ENCODE results near the gene PMM2. TPM values are rescaled to one million over a fixed set of nuclear protein-coding genes. Genes with fewer than 3 reads are reported as not detected.
A peak's percentile ranks its signal among the peaks of the same experiment; 100 is the strongest.

The PMM2 gene
- total RNA-seq, 1 experiment from 2014 or later: 36.5 TPM

- Histone ChIP-seq H3K36me3 (replicated peaks; ENCODE audit: control insufficient read depth, insufficient read depth, low read length) (peaks cover 20% of the 10 kb centered on the region), H3K4me3 (ENCODE audit: insufficient read depth, low read depth, low read length) (no peak overlapping the region), H3K27me3 (ENCODE audit: control insufficient read depth, insufficient read depth, low read length) (no peaks in the 10 kb centered on the region)
- DNase-seq: peak; percentile 26
Measured at GRCh38 chr16:8847623-8848022, 50.0 kb downstream of the PMM2 start.

GRCh38 chr16:8848231-8848938, 50.7 kb downstream of the PMM2 start:
- Histone ChIP-seq H3K4me3 (ENCODE audit: insufficient read depth, low read depth, low read length) (no peak overlapping the region), H3K27me3 (ENCODE audit: control insufficient read depth, insufficient read depth, low read length) (no peaks in the 10 kb centered on the region), H3K36me3 (replicated peaks; ENCODE audit: control insufficient read depth, insufficient read depth, low read length) (peaks cover 22% of the 10 kb centered on the region)
- DNase-seq: peak; percentile 43

- H3K36me3 ChIP-seq (replicated peaks; ENCODE audit: control insufficient read depth, insufficient read depth, low read length): peaks cover 24% of the 10 kb centered on the region
- peak; percentile 49 for DNase-seq
Measured at GRCh38 chr16:8848939-8849391, 51.3 kb downstream of the PMM2 start.

GRCh38 chr16:8849411-8850011, 51.9 kb downstream of the PMM2 start:
- Histone ChIP-seq H3K27me3 (ENCODE audit: control insufficient read depth, insufficient read depth, low read length) (no peaks in the 10 kb centered on the region), H3K36me3 (replicated peaks; ENCODE audit: control insufficient read depth, insufficient read depth, low read length) (peaks cover 24% of the 10 kb centered on the region), H3K4me3 (ENCODE audit: insufficient read depth, low read depth, low read length) (no peak overlapping the region)
- peak; percentile 64 for DNase-seq

More at GRCh38 chr16:8848939-8849391, 51.3 kb downstream of the PMM2 start:
- Histone ChIP-seq H3K27me3 (ENCODE audit: control insufficient read depth, insufficient read depth, low read length) (no peaks in the 10 kb centered on the region), H3K4me3 (ENCODE audit: insufficient read depth, low read depth, low read length) (no peak overlapping the region)

GRCh38 chr16:8850279-8850885, 52.7 kb downstream of the PMM2 start:
- peak; percentile 41 for DNase-seq
- H3K4me3 ChIP-seq (ENCODE audit: insufficient read depth, low read depth, low read length): no peak overlapping the region
- peaks cover 29% of the 10 kb centered on the region for H3K36me3 ChIP-seq (replicated peaks; ENCODE audit: control insufficient read depth, insufficient read depth, low read length)
- H3K27me3 ChIP-seq (ENCODE audit: control insufficient read depth, insufficient read depth, low read length): no peaks in the 10 kb centered on the region

- Histone ChIP-seq H3K36me3 (replicated peaks; ENCODE audit: control insufficient read depth, insufficient read depth, low read length) (peaks cover 37% of the 10 kb centered on the region), H3K27me3 (ENCODE audit: control insufficient read depth, insufficient read depth, low read length) (no peaks in the 10 kb centered on the region), H3K4me3 (ENCODE audit: insufficient read depth, low read depth, low read length) (no peak overlapping the region)
- DNase-seq: no peak
Measured at GRCh38 chr16:8851761-8852403, 54.2 kb downstream of the PMM2 start.

GRCh38 chr16:8852534-8852933, 54.9 kb downstream of the PMM2 start:
- Histone ChIP-seq H3K36me3 (replicated peaks; ENCODE audit: control insufficient read depth, insufficient read depth, low read length) (peaks cover 37% of the 10 kb centered on the region), H3K4me3 (ENCODE audit: insufficient read depth, low read depth, low read length) (no peak overlapping the region), H3K27me3 (ENCODE audit: control insufficient read depth, insufficient read depth, low read length) (no peaks in the 10 kb centered on the region)
- DNase-seq: no peak

- Histone ChIP-seq H3K27me3 (ENCODE audit: control insufficient read depth, insufficient read depth, low read length) (no peaks in the 10 kb centered on the region), H3K4me3 (ENCODE audit: insufficient read depth, low read depth, low read length) (no peak overlapping the region), H3K36me3 (replicated peaks; ENCODE audit: control insufficient read depth, insufficient read depth, low read length) (peaks cover 35% of the 10 kb centered on the region)
- DNase-seq: peak; percentile 33
Measured at GRCh38 chr16:8853150-8853549, 55.5 kb downstream of the PMM2 start.

GRCh38 chr16:8853611-8854010, 56.0 kb downstream of the PMM2 start:
- DNase-seq: no peak
- Histone ChIP-seq H3K36me3 (replicated peaks; ENCODE audit: control insufficient read depth, insufficient read depth, low read length) (peaks cover 38% of the 10 kb centered on the region), H3K4me3 (ENCODE audit: insufficient read depth, low read depth, low read length) (no peak overlapping the region), H3K27me3 (ENCODE audit: control insufficient read depth, insufficient read depth, low read length) (no peaks in the 10 kb centered on the region)

GRCh38 chr16:8854298-8854948, 56.8 kb downstream of the PMM2 start:
- no peaks in the 10 kb centered on the region for H3K27me3 ChIP-seq (ENCODE audit: control insufficient read depth, insufficient read depth, low read length)
- no peak overlapping the region for H3K4me3 ChIP-seq (ENCODE audit: insufficient read depth, low read depth, low read length)
- H3K36me3 ChIP-seq (replicated peaks; ENCODE audit: control insufficient read depth, insufficient read depth, low read length): peaks cover 36% of the 10 kb centered on the region
- peak; percentile 30 for DNase-seq

- H3K36me3 ChIP-seq (replicated peaks; ENCODE audit: control insufficient read depth, insufficient read depth, low read length): peaks cover 30% of the 10 kb centered on the region
- no peaks in the 10 kb centered on the region for H3K27me3 ChIP-seq (ENCODE audit: control insufficient read depth, insufficient read depth, low read length)
- H3K4me3 ChIP-seq (ENCODE audit: insufficient read depth, low read depth, low read length): no peak overlapping the region
- DNase-seq: no peak
Measured at GRCh38 chr16:8855051-8855786, 57.6 kb downstream of the PMM2 start.

- Histone ChIP-seq H3K36me3 (replicated peaks; ENCODE audit: control insufficient read depth, insufficient read depth, low read length) (peaks cover 27% of the 10 kb centered on the region), H3K27me3 (ENCODE audit: control insufficient read depth, insufficient read depth, low read length) (no peaks in the 10 kb centered on the region)
- DNase-seq: no peak
Measured at GRCh38 chr16:8855972-8856371, 58.3 kb downstream of the PMM2 start.

GRCh38 chr16:8858994-8859912, 61.6 kb downstream of the PMM2 start:
- no peak for DNase-seq
- Histone ChIP-seq H3K4me3 (ENCODE audit: insufficient read depth, low read depth, low read length) (no peak overlapping the region), H3K27me3 (ENCODE audit: control insufficient read depth, insufficient read depth, low read length) (no peaks in the 10 kb centered on the region), H3K36me3 (replicated peaks; ENCODE audit: control insufficient read depth, insufficient read depth, low read length) (peaks cover 19% of the 10 kb centered on the region)

More at GRCh38 chr16:8855972-8856371, 58.3 kb downstream of the PMM2 start:
- no peak overlapping the region for H3K4me3 ChIP-seq (ENCODE audit: insufficient read depth, low read depth, low read length)

Measured in H7 (cell line).